GM23338 (cell line): ENCODE measurements around the gene CBLIF. TPM values are rescaled to one million over a fixed set of nuclear protein-coding genes. Genes with fewer than 3 reads are reported as not detected.

Experiments used
- ATAC-seq: fragments of 200-7000 bp; cut with Tn5 transposase; 3 replicates; pipeline ENCODE4 v1.9.1; 2020
- DNase-seq: peaks from one replicate; pipeline ENCODE4 v3.0.0-alpha.2; 2015; ENCODE audit warnings: low spot score
- H2AFZ ChIP-seq: fragments of 200-600 bp; sonication (generic); 2 replicates; pipeline ENCODE4 v1.8.0; 2016; ENCODE audit warnings: antibody characterized with exemption, mild to moderate bottlenecking, moderate library complexity
- H3F3A ChIP-seq: fragments of 200-600 bp; sonication (generic); replicated peaks from 2 replicates; pipeline ENCODE4 v1.8.0; 2017; ENCODE audit warnings: antibody characterized with exemption, mixed run types, low read depth
- H3K27ac ChIP-seq: fragments of 200-600 bp; sonication (generic); 2 replicates; pipeline ENCODE4 v1.6.1; 2016; ENCODE audit warnings: low read depth
- H3K27me3 ChIP-seq: fragments of 200-600 bp; sonication (generic); 2 replicates; pipeline ENCODE4 v1.8.0; 2016; ENCODE audit warnings: mild to moderate bottlenecking, mixed run types, moderate library complexity; ENCODE audit not compliant: insufficient read depth
- H3K36me3 ChIP-seq: fragments of 200-600 bp; sonication (generic); 2 replicates; pipeline ENCODE4 v1.8.0; 2016; ENCODE audit warnings: mild to moderate bottlenecking; ENCODE audit not compliant: insufficient read depth
- H3K4me1 ChIP-seq: fragments of 200-600 bp; sonication (generic); 2 replicates; pipeline ENCODE4 v1.8.0; 2016; ENCODE audit warnings: mild to moderate bottlenecking, moderate library complexity; ENCODE audit not compliant: insufficient read depth
- H3K4me2 ChIP-seq: fragments of 200-600 bp; sonication (generic); 2 replicates; pipeline ENCODE4 v1.7.1; 2017; ENCODE audit warnings: mixed run types
- H3K4me3 ChIP-seq: fragments of 200-600 bp; sonication (generic); 2 replicates; pipeline ENCODE4 v1.6.1; 2016; ENCODE audit warnings: mixed run types
- H3K79me2 ChIP-seq: fragments of 200-600 bp; sonication (generic); replicated peaks from 2 replicates; pipeline ENCODE4 v1.8.0; 2017; ENCODE audit warnings: mild to moderate bottlenecking; ENCODE audit not compliant: insufficient read depth
- H3K9me2 ChIP-seq: fragments of 200-600 bp; sonication (generic); 2 replicates; pipeline ENCODE4 v1.8.0; 2017; ENCODE audit not compliant: insufficient read depth
- H4K20me1 ChIP-seq: fragments of 200-600 bp; sonication (generic); replicated peaks from 2 replicates; pipeline ENCODE4 v1.8.0; 2017; ENCODE audit warnings: mild to moderate bottlenecking; ENCODE audit not compliant: insufficient read depth
- H3K27ac Mint-ChIP-seq: 2 replicates; pipeline ENCODE4 v1.8.0; 2020; ENCODE audit warnings: inconsistent platforms, mild to moderate bottlenecking, moderate library complexity, mixed read lengths
- H3K27me3 Mint-ChIP-seq: 3 replicates; pipeline ENCODE4 v1.8.0; 2022; ENCODE audit warnings: low read depth, mild to moderate bottlenecking, moderate library complexity, mixed read lengths, inconsistent platforms; ENCODE audit not compliant: insufficient read depth, poor library complexity
- H3K36me3 Mint-ChIP-seq: 3 replicates; pipeline ENCODE4 v1.8.0; 2021; ENCODE audit warnings: low read depth, mild to moderate bottlenecking, inconsistent platforms, moderate library complexity, mixed read lengths
- H3K4me1 Mint-ChIP-seq: 3 replicates; pipeline ENCODE4 v1.8.0; 2020; ENCODE audit warnings: mild to moderate bottlenecking, inconsistent platforms, mixed read lengths
- H3K4me3 Mint-ChIP-seq: 3 replicates; pipeline ENCODE4 v1.8.0; 2021; ENCODE audit warnings: moderate library complexity, mild to moderate bottlenecking, inconsistent platforms, mixed read lengths
- H3K9me3 Mint-ChIP-seq: 3 replicates; pipeline ENCODE4 v1.8.0; 2020; ENCODE audit warnings: moderate library complexity, mild to moderate bottlenecking, inconsistent platforms, mixed read lengths
- CREB1 ChIP-seq: fragments of 250-450 bp; sonication (Bioruptor Pico); IDR thresholded peaks from 2 replicates; pipeline ENCODE4 v1.5.0; 2020; ENCODE audit warnings: low read depth, mild to moderate bottlenecking, moderate library complexity
- EZH2 ChIP-seq: fragments of 200-600 bp; sonication (generic); IDR thresholded peaks from one replicate; pipeline ENCODE4 v1.8.0; 2017; ENCODE audit warnings: antibody characterized with exemption, mild to moderate bottlenecking, low read depth; ENCODE audit not compliant: unreplicated experiment
- EZH2phosphoT487 ChIP-seq: fragments of 200-600 bp; sonication (generic); IDR thresholded peaks from one replicate; pipeline ENCODE4 v1.8.1; 2018; ENCODE audit warnings: antibody characterized with exemption; ENCODE audit not compliant: unreplicated experiment
- JUNB ChIP-seq: IDR thresholded peaks from one replicate; pipeline ENCODE4 v1.6.1; 2016; ENCODE audit warnings: antibody characterized with exemption; ENCODE audit not compliant: unreplicated experiment
- NANOG ChIP-seq: IDR thresholded peaks from 2 replicates; pipeline ENCODE4 v1.6.1; 2016; ENCODE audit warnings: antibody characterized with exemption, borderline replicate concordance
- POLR2AphosphoS5 ChIP-seq: IDR thresholded peaks from 2 replicates; pipeline ENCODE4 v1.6.1; 2016; ENCODE audit warnings: antibody characterized with exemption, low read depth
- REST ChIP-seq: IDR thresholded peaks from one replicate; pipeline ENCODE4 v1.6.1; 2018; ENCODE audit warnings: antibody characterized with exemption; ENCODE audit not compliant: unreplicated experiment
- ZNF114 ChIP-seq: fragments of 250-450 bp; sonication (Bioruptor Pico); IDR thresholded peaks from 2 replicates; pipeline ENCODE4 v1.5.0; 2020; ENCODE audit warnings: mild to moderate bottlenecking, moderate library complexity
- ZNF331 ChIP-seq: fragments of 250-450 bp; sonication (Bioruptor Pico); IDR thresholded peaks from 2 replicates; pipeline ENCODE4 v1.5.0; 2020; ENCODE audit warnings: low read depth, mild to moderate bottlenecking, moderate library complexity
- polyA plus RNA-seq: library from polyadenylated mRNA; unstranded; fragments of >200 nt; fragmentation: Nextera tagmentation; extraction: Ambion mirVana; gene quantifications from 2 replicates; pipeline ENCODE4 v1.2.1, GENCODE V29; 2016
- total RNA-seq: library from RNA; depleted of rRNA; stranded (reverse); fragments of >200 nt; shearing (Covaris generic); gene quantifications from 2 replicates; pipeline ENCODE4 v1.2.3, GENCODE V29; 2014
- TF ChIP-seq, protein P1 (sequence below): IDR thresholded peaks from 2 replicates; pipeline ENCODE4 v1.6.1; 2016; ENCODE audit warnings: antibody characterized with exemption

CBLIF gene
- total and polyA plus RNA-seq, 2 experiments from 2014 or later, result not detected

- TF ChIP-seq REST, result no peak
- TF ChIP-seq ZNF114, result no peak
- no peak for TF ChIP-seq POLR2AphosphoS5
- TF ChIP-seq NANOG, result no peak
- TF ChIP-seq, protein P1, sequence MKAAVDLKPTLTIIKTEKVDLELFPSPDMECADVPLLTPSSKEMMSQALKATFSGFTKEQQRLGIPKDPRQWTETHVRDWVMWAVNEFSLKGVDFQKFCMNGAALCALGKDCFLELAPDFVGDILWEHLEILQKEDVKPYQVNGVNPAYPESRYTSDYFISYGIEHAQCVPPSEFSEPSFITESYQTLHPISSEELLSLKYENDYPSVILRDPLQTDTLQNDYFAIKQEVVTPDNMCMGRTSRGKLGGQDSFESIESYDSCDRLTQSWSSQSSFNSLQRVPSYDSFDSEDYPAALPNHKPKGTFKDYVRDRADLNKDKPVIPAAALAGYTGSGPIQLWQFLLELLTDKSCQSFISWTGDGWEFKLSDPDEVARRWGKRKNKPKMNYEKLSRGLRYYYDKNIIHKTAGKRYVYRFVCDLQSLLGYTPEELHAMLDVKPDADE, result no peak
- no peak for TF ChIP-seq CREB1 (CRISPR knock-in tag)
- no peak for TF ChIP-seq ZNF331 (CRISPR knock-in tag)
- TF ChIP-seq JUNB, result no peak
- TF ChIP-seq EZH2, result no peak
Observed at GRCh38 chr11:59800390-59801025, 44.8 kb downstream of the CBLIF start (continued).

- peaks cover 59% of the 10 kb centered on the region for H3K36me3 Mint-ChIP-seq
- H3K4me1 Mint-ChIP-seq, result no peaks in the 10 kb centered on the region
- TF ChIP-seq REST, result no peak
- no peak for TF ChIP-seq ZNF331 (CRISPR knock-in tag)
- TF ChIP-seq POLR2AphosphoS5, result no peak
- no peak for TF ChIP-seq EZH2phosphoT487
- TF ChIP-seq EZH2, result no peak
- TF ChIP-seq JUNB, result no peak
- no peak for TF ChIP-seq NANOG
- TF ChIP-seq CREB1 (CRISPR knock-in tag), result no peak
- no peak for TF ChIP-seq ZNF114
Observed at GRCh38 chr11:59794417-59794816, 50.9 kb downstream of the CBLIF start.

More at GRCh38 chr11:59794417-59794816, 50.9 kb downstream of the CBLIF start:
- Histone ChIP-seq H3K4me2 (no peak overlapping the region), H3K27ac (no peak overlapping the region), H4K20me1 (peaks cover 9% of the 10 kb centered on the region; the same call in 1 of the 2 replicates), H3K9me2 (no peaks in the 10 kb centered on the region), H3K27me3 (no peaks in the 10 kb centered on the region), H3K79me2 (no peaks in the 10 kb centered on the region), H2AFZ (no peak overlapping the region), H3K4me3 (no peak overlapping the region), H3K36me3 (peaks cover 38% of the 10 kb centered on the region), H3F3A (no peaks in the 10 kb centered on the region), H3K4me1 (no peaks in the 10 kb centered on the region)
- ATAC-seq (no peak), DNase-seq (no peak)
- Mint-ChIP-seq H3K27ac (no peak overlapping the region), H3K4me3 (no peak overlapping the region), H3K27me3 (no peaks in the 10 kb centered on the region), H3K9me3 (no peaks in the 10 kb centered on the region)
